Mammary epithelial cell (primary cell): ENCODE measurements around the gene ZCCHC18.
"Not testable (repeated sequence)": the region's sequence is repeated elsewhere in the genome, so short reads cannot be mapped to it uniquely, and the experiment has no call there.

Source experiments
- CTCF ChIP-seq, 2 donors: IDR thresholded peaks in 1 of 2; conservative IDR thresholded peaks in 1 of 2; 2 replicates each; pipeline ENCODE4 v1.5.1; 2011 to 2012; ENCODE audit warnings: inconsistent platforms in 2 of 2, low read length in 2 of 2, mild to moderate bottlenecking in 2 of 2, control low read depth in 1 of 2, low read depth in 1 of 2; ENCODE audit not compliant: insufficient read depth in 1 of 2; ENCODE audit errors: extremely low read depth in 1 of 2
- EZH2 ChIP-seq: IDR thresholded peaks from 2 replicates; pipeline ENCODE4 v1.6.1; 2012; ENCODE audit warnings: low read length, inconsistent platforms, borderline replicate concordance

GRCh38 chrX:104110491-104111240 lies 1.7 kb upstream of the ZCCHC18 start:
- TF ChIP-seq CTCF (conservative IDR thresholded peaks at IDR 0.05 in 1 of 2, IDR thresholded peaks at IDR 0.05 in 1 of 2; ENCODE audit: extremely low read depth in 1 of 2, insufficient read depth in 1 of 2, low read depth in 1 of 2, low read length in 2 of 2); EZH2: not testable (repeated sequence)
